Activated CD8-positive, alpha-beta memory T cell treated with anti-CD3 and anti-CD28 coated beads, Interleukin-2, amount 10 ng/mL, durations not matched to agents 7 days and 5 days (primary cell): Measurements from ENCODE around the gene KCNJ16. TPM values are rescaled to one million over a fixed set of nuclear protein-coding genes. Genes with fewer than 3 reads are reported as not detected.

Experiments
- ATAC-seq: fragments of 150-1000 bp; cut with Tn5 transposase; one replicate; pipeline ENCODE4 v1.10.0; 2021; ENCODE audit warnings: moderate library complexity
- CTCF ChIA-PET: fragments of 350-600 bp; sonication (Branson Sonifier 250); formaldehyde crosslinking; loops from one replicate; lab custom pipeline; 2021; ENCODE audit warnings: antibody characterized with exemption; lab: Charles Lee
- DNase-seq: peaks from one replicate; pipeline ENCODE4 v3.0.0-alpha.2; 2020
- H3K27ac Mint-ChIP-seq: one replicate; pipeline ENCODE4 v1.8.0; 2021; ENCODE audit warnings: mild to moderate bottlenecking, mixed read lengths
- H3K27me3 Mint-ChIP-seq: one replicate; pipeline ENCODE4 v1.8.0; 2021; ENCODE audit warnings: mixed read lengths
- H3K36me3 Mint-ChIP-seq: one replicate; pipeline ENCODE4 v1.8.0; 2021; ENCODE audit warnings: mild to moderate bottlenecking, mixed read lengths
- H3K4me1 Mint-ChIP-seq: one replicate; pipeline ENCODE4 v1.8.0; 2021; ENCODE audit warnings: mixed read lengths
- H3K4me3 Mint-ChIP-seq: one replicate; pipeline ENCODE4 v1.8.0; 2021; ENCODE audit warnings: mild to moderate bottlenecking, moderate library complexity, mixed read lengths
- H3K9me3 Mint-ChIP-seq: one replicate; pipeline ENCODE4 v1.8.0; 2022; ENCODE audit warnings: low read depth, mixed read lengths
- total RNA-seq, 2 experiments: library from RNA; stranded (reverse); gene quantifications; one replicate each; pipeline ENCODE4 v1.2.3, GENCODE V29; 2021

Gene KCNJ16
- total RNA-seq, 2 experiments from 2014 or later, result not detected

- CTCF ChIA-PET, result no interaction called here
- H3K4me1 Mint-ChIP-seq, result no peaks in the 10 kb centered on the region
- no peak overlapping the region for H3K4me3 Mint-ChIP-seq
- no peaks in the 10 kb centered on the region for H3K36me3 Mint-ChIP-seq
- H3K27ac Mint-ChIP-seq, result no peak overlapping the region
- H3K27me3 Mint-ChIP-seq, result no peaks in the 10 kb centered on the region
- no peak for ATAC-seq
- no peak for DNase-seq
- no peaks in the 10 kb centered on the region for H3K9me3 Mint-ChIP-seq
Measured at GRCh38 chr17:70110443-70110880, 35.4 kb downstream of the KCNJ16 start.

GRCh38 chr17:70111201-70111600 is 36.2 kb downstream of the KCNJ16 start:
- Mint-ChIP-seq H3K9me3 (no peaks in the 10 kb centered on the region), H3K27ac (no peak overlapping the region), H3K27me3 (no peaks in the 10 kb centered on the region), H3K4me3 (no peak overlapping the region), H3K4me1 (no peaks in the 10 kb centered on the region), H3K36me3 (no peaks in the 10 kb centered on the region)
- CTCF ChIA-PET, result no interaction called here
- ATAC-seq (no peak), DNase-seq (no peak)

DNA sequence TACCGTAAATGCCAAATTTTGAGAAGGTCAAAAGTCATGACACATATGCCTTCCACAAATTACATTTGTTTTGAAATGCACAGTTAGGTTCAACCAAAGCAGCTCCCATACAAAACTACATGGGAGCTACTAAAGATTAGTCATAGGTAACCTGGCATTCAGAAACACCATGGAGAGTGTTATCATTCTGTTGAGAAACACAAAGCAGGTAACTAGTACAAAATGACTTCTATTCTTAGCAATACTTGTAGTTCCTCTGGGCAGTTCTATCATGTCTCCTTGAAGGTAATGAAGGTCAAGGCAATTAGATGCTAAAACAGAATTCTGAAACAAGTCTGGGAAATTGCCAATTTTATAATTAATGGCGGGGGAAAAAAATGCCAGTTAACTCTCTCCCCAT is 39.4 kb downstream of the KCNJ16 start:
- Mint-ChIP-seq H3K27me3 (no peaks in the 10 kb centered on the region), H3K27ac (no peak overlapping the region), H3K9me3 (no peaks in the 10 kb centered on the region), H3K4me3 (no peak overlapping the region), H3K4me1 (no peaks in the 10 kb centered on the region), H3K36me3 (no peaks in the 10 kb centered on the region)
- ATAC-seq (no peak), DNase-seq (no peak)
- CTCF ChIA-PET, result no interaction called here

- no peak overlapping the region for H3K4me3 Mint-ChIP-seq
- H3K9me3 Mint-ChIP-seq, result no peaks in the 10 kb centered on the region
- ATAC-seq (no peak), DNase-seq (no peak)
- H3K36me3 Mint-ChIP-seq, result no peaks in the 10 kb centered on the region
- no peaks in the 10 kb centered on the region for H3K27me3 Mint-ChIP-seq
- no peaks in the 10 kb centered on the region for H3K4me1 Mint-ChIP-seq
- H3K27ac Mint-ChIP-seq, result no peak overlapping the region
- CTCF ChIA-PET, result no interaction called here
Measured at GRCh38 chr17:70115126-70115525, 40.1 kb downstream of the KCNJ16 start.

- Mint-ChIP-seq H3K27me3 (no peaks in the 10 kb centered on the region), H3K4me3 (no peak overlapping the region), H3K9me3 (peaks cover 3% of the 10 kb centered on the region), H3K4me1 (no peaks in the 10 kb centered on the region), H3K36me3 (no peaks in the 10 kb centered on the region), H3K27ac (no peak overlapping the region)
- DNase-seq (no peak), ATAC-seq (no peak)
- CTCF ChIA-PET, result no interaction called here
Measured at GRCh38 chr17:70116919-70117318, 41.9 kb downstream of the KCNJ16 start.

GRCh38 chr17:70119545-70119944 is 44.5 kb downstream of the KCNJ16 start:
- no peak for ATAC-seq
- Mint-ChIP-seq H3K9me3 (peaks cover 3% of the 10 kb centered on the region), H3K36me3 (no peaks in the 10 kb centered on the region), H3K4me1 (no peaks in the 10 kb centered on the region), H3K27ac (no peak overlapping the region), H3K4me3 (no peak overlapping the region), H3K27me3 (no peaks in the 10 kb centered on the region)
- no peak for DNase-seq
- CTCF ChIA-PET, result no interaction called here

DNA sequence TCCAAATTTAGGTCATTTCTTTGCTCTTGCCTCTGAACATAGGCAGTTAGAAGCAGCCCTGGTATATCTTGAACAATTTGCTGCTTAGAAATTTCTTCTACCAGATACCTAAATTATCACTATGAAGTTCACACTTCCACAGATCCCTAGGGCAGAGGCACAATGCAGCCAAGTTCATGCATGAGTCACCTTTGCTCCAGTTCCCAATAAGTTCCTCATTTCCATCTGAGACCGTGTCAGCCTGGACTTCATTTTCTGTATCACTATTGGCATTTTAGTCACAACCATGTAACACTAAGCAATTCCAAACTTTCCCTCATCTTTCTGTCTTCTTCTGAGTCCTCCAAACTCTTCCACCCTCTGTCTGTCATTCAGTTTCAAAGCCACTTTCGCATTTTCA is 45.0 kb downstream of the KCNJ16 start:
- no peak overlapping the region for H3K4me3 Mint-ChIP-seq
- ATAC-seq (no peak), DNase-seq (no peak)
- H3K27ac Mint-ChIP-seq, result no peak overlapping the region
- CTCF ChIA-PET, result no interaction called here
- H3K36me3 Mint-ChIP-seq, result no peaks in the 10 kb centered on the region
- H3K4me1 Mint-ChIP-seq, result no peaks in the 10 kb centered on the region
- no peaks in the 10 kb centered on the region for H3K27me3 Mint-ChIP-seq
- peaks cover 3% of the 10 kb centered on the region for H3K9me3 Mint-ChIP-seq

DNA sequence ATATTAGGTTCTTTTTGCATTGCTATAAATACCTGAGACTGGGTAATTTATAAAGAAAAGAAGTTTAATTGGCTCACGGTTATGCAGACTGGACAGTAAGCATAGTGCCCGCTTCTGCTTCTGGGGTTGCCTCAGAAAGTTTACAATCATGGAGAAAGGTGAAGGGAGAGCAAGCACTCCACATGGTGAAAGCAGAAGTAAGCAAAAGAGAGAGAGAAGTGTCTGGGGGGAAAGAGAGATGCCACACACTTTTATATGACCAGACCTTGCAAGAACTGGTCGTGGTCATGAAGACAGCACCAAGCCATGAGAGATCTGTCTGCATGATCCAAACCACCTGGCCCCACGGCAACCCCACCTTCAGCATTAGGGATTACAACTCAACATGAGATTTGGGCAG is 45.4 kb downstream of the KCNJ16 start:
- no peak for ATAC-seq
- no peaks in the 10 kb centered on the region for H3K27me3 Mint-ChIP-seq

GRCh38 chr17:70121126-70121525 is 46.1 kb downstream of the KCNJ16 start:
- CTCF ChIA-PET, result no interaction called here
- no peak for ATAC-seq
- H3K4me1 Mint-ChIP-seq, result no peaks in the 10 kb centered on the region

More for the DNA sequence above, 45.4 kb downstream of the KCNJ16 start:
- CTCF ChIA-PET, result no interaction called here
- Mint-ChIP-seq H3K4me1 (no peaks in the 10 kb centered on the region), H3K4me3 (no peak overlapping the region), H3K9me3 (peaks cover 3% of the 10 kb centered on the region), H3K36me3 (no peaks in the 10 kb centered on the region), H3K27ac (no peak overlapping the region)
- no peak for DNase-seq

GRCh38 chr17:70123193-70123592 is 48.2 kb downstream of the KCNJ16 start:
- no peaks in the 10 kb centered on the region for H3K27me3 Mint-ChIP-seq
- no peaks in the 10 kb centered on the region for H3K4me1 Mint-ChIP-seq
- H3K36me3 Mint-ChIP-seq, result no peaks in the 10 kb centered on the region
- ATAC-seq, result no peak
- peaks cover 3% of the 10 kb centered on the region for H3K9me3 Mint-ChIP-seq
- no peak for DNase-seq
- H3K4me3 Mint-ChIP-seq, result no peak overlapping the region
- no peak overlapping the region for H3K27ac Mint-ChIP-seq
- CTCF ChIA-PET, result no interaction called here

More at GRCh38 chr17:70121126-70121525, 46.1 kb downstream of the KCNJ16 start:
- no peak overlapping the region for H3K4me3 Mint-ChIP-seq
- no peaks in the 10 kb centered on the region for H3K27me3 Mint-ChIP-seq
- H3K9me3 Mint-ChIP-seq, result peaks cover 3% of the 10 kb centered on the region
- no peak overlapping the region for H3K27ac Mint-ChIP-seq
- H3K36me3 Mint-ChIP-seq, result no peaks in the 10 kb centered on the region
- no peak for DNase-seq

DNA sequence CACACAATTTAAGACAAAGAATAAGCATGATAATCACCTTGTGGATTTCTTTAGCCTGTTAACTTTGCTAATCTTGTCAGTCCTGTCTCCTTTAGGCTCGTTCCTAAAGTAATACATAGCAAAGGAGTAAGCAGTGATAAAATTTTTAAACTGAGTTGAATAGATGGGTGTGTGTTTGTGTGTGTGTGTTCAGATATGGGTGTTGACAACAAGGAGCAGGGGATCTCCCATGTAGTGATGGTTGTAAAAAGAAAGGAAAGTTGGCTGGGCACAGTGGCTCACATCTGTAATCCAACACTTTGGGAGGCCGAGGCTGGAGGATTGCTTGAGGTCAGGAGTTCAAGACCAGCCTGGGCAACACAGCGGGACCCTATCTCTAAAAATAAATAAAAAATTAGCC is 49.7 kb downstream of the KCNJ16 start:
- H3K27ac Mint-ChIP-seq, result no peak overlapping the region
- peaks cover 6% of the 10 kb centered on the region for H3K9me3 Mint-ChIP-seq
- no peak for DNase-seq
- CTCF ChIA-PET, result no interaction called here
- H3K27me3 Mint-ChIP-seq, result no peaks in the 10 kb centered on the region
- H3K4me1 Mint-ChIP-seq, result no peaks in the 10 kb centered on the region
- ATAC-seq, result no peak
- no peak overlapping the region for H3K4me3 Mint-ChIP-seq
- H3K36me3 Mint-ChIP-seq, result no peaks in the 10 kb centered on the region

GRCh38 chr17:70127221-70127873 is 52.3 kb downstream of the KCNJ16 start:
- Mint-ChIP-seq H3K27me3 (peaks cover 4% of the 10 kb centered on the region), H3K36me3 (no peaks in the 10 kb centered on the region), H3K4me1 (no peaks in the 10 kb centered on the region), H3K4me3 (no peak overlapping the region), H3K27ac (no peak overlapping the region), H3K9me3 (peaks cover 5% of the 10 kb centered on the region)
- CTCF ChIA-PET, result no interaction called here
- no peak for DNase-seq
- no peak for ATAC-seq

- CTCF ChIA-PET, result no interaction called here
- ATAC-seq (no peak), DNase-seq (no peak)
- Mint-ChIP-seq H3K27ac (no peak overlapping the region), H3K36me3 (no peaks in the 10 kb centered on the region), H3K27me3 (peaks cover 4% of the 10 kb centered on the region), H3K4me1 (no peaks in the 10 kb centered on the region), H3K9me3 (peaks cover 9% of the 10 kb centered on the region), H3K4me3 (no peak overlapping the region)
Measured at GRCh38 chr17:70128727-70129238, 53.8 kb downstream of the KCNJ16 start.

DNA sequence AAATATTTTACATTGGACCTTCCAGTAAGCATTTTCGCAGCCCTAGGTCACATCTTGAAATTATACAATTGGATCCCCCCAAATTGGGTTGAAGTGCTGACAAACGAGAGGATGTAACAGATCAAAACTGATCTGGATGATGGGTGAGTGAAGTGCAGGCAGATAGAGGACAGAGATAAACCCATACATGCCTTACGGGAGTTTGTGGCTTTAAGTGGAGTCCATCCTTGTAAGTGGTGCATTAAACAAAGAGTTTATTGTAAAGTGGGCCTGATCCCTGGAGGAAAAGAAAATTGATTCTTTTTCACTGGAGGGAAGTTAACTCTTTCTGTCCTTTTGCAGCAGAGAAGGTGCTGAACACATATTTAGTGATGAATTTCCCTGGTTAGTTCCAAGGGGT is 55.3 kb downstream of the KCNJ16 start:
- CTCF ChIA-PET, result no interaction called here
- no peaks in the 10 kb centered on the region for H3K4me1 Mint-ChIP-seq
- H3K4me3 Mint-ChIP-seq, result no peak overlapping the region
- DNase-seq (no peak), ATAC-seq (no peak)
- H3K27ac Mint-ChIP-seq, result no peak overlapping the region
- peaks cover 9% of the 10 kb centered on the region for H3K9me3 Mint-ChIP-seq
- no peaks in the 10 kb centered on the region for H3K36me3 Mint-ChIP-seq
- peaks cover 10% of the 10 kb centered on the region for H3K27me3 Mint-ChIP-seq
